Umbilical cord (tissue), 2 donors: ENCODE data around the gene PDHX. TPM values are rescaled to one million over a fixed set of nuclear protein-coding genes. Genes with fewer than 3 reads are reported as not detected.

Experiments used
- DNase-seq: peaks from one replicate; pipeline ENCODE4 v3.0.0-alpha.2; 2015; ENCODE audit warnings: low spot score
- total RNA-seq: library from RNA; depleted of rRNA; stranded (reverse); fragments of >200 nt; gene quantifications from one replicate; pipeline ENCODE4 v1.2.3, GENCODE V29; 2014; ENCODE audit warnings: low replicate concordance; ENCODE audit not compliant: insufficient read depth

The PDHX gene
- total RNA-seq, 1 donor from 2014 or later: 39.2 TPM

GRCh38 chr11:34953955-34954354 lies 37.5 kb downstream of the PDHX start:
- DNase-seq: no peak

- DNase-seq: no peak
Measured at GRCh38 chr11:34957206-34957605, 40.8 kb downstream of the PDHX start.

- no peak for DNase-seq
Measured at GRCh38 chr11:34957606-34958005, 41.2 kb downstream of the PDHX start.

- DNase-seq: no peak
Measured at GRCh38 chr11:34959770-34960169, 43.4 kb downstream of the PDHX start.

- DNase-seq: no peak
Measured at GRCh38 chr11:34960277-34960676, 43.9 kb downstream of the PDHX start.

GRCh38 chr11:34962034-34962433 lies 45.6 kb downstream of the PDHX start:
- peak; percentile 16 for DNase-seq

- DNase-seq: no peak
Measured at GRCh38 chr11:34963351-34963750, 46.9 kb downstream of the PDHX start.

GRCh38 chr11:34964610-34965331 lies 48.4 kb downstream of the PDHX start:
- no peak for DNase-seq

GRCh38 chr11:34968862-34969261 lies 52.4 kb downstream of the PDHX start:
- DNase-seq: no peak

GRCh38 chr11:34970033-34970432 lies 53.6 kb downstream of the PDHX start:
- DNase-seq: no peak

GRCh38 chr11:34970480-34970879 lies 54.1 kb downstream of the PDHX start:
- DNase-seq: no peak

- DNase-seq: no peak
Measured at GRCh38 chr11:34971928-34972327, 55.5 kb downstream of the PDHX start.

- DNase-seq: no peak
Measured at GRCh38 chr11:34972366-34972765, 55.9 kb downstream of the PDHX start.

GRCh38 chr11:34972892-34973291 lies 56.5 kb downstream of the PDHX start:
- DNase-seq: no peak

- DNase-seq: no peak
Measured at GRCh38 chr11:34975482-34975881, 59.1 kb downstream of the PDHX start.

- DNase-seq: no peak
Measured at GRCh38 chr11:34976496-34977088, 60.2 kb downstream of the PDHX start.

GRCh38 chr11:34977089-34977912 lies 60.9 kb downstream of the PDHX start:
- peak; percentile 52 for DNase-seq

GRCh38 chr11:34978236-34979191 lies 62.1 kb downstream of the PDHX start:
- no peak for DNase-seq

- no peak for DNase-seq
Measured at GRCh38 chr11:34984514-34984913, 68.1 kb downstream of the PDHX start.

- DNase-seq: no peak
Measured at GRCh38 chr11:34986883-34987520, 70.6 kb downstream of the PDHX start.

- no peak for DNase-seq
Measured at GRCh38 chr11:34987617-34988016, 71.2 kb downstream of the PDHX start.
